Measurements from ENCODE around the gene DOCK2.

- TF ChIP-seq FOXJ3 (CRISPR knock-in tag; IDR thresholded peaks at IDR 0.05) (no peak), CHD2 (IDR thresholded peaks at IDR 0.05; ENCODE audit: low read length, partially characterized antibody) (no peak), POLR2AphosphoS5 (IDR thresholded peaks at IDR 0.05; ENCODE audit: low read depth, low read length) (no peak)
Measured at GRCh38 chr5:169913479-169913878, 276.4 kb downstream of the DOCK2 start.

All from SK-N-SH (cell line).